ENCODE results near the gene EHD1. TPM values are rescaled to one million over a fixed set of nuclear protein-coding genes. Genes with fewer than 3 reads are reported as not detected.

Gene EHD1
- total RNA-seq, 1 donor from 2014 or later, result 357 TPM

- intact Hi-C loops (cut with micrococcal nuclease), result loop anchor here (2.0 to 10.0 kb wide), 4 partner anchors 34 to 420 kb away; partner anchors contain the start of genes CAPN1, MEN1 and POLA2
- Mint-ChIP-seq H3K4me1 (peaks cover 47% of the 10 kb centered on the region), H3K9me3 (no peaks in the 10 kb centered on the region), H3K36me3 (ENCODE audit: low read depth) (peaks cover 2% of the 10 kb centered on the region), H3K27me3 (no peaks in the 10 kb centered on the region), H3K4me3 (peak overlapping the region; percentile 78), H3K27ac (peak overlapping the region; percentile 74)
- no peak for TF ChIP-seq CTCF (IDR thresholded peaks at IDR 0.05)
- no peak for DNase-seq
- no peak for ATAC-seq (ENCODE audit: low read depth)
- ChIA-PET CTCF (interaction anchor here (0.9 to 12.6 kb wide), 10 partner anchors 11 to 157 kb away, joined by 4 to 310 read pairs (median 10); partner anchors contain the start of genes EHD1, RASGRP2 and SF1), POLR2A (interaction anchor here (0.8 to 27.6 kb wide), 6 partner anchors 19 to 417 kb away, joined by 4 to 1194 read pairs (median 8); partner anchors contain the start of genes EHD1, POLA2, RASGRP2 and SF1)
These were observed 33.2 kb downstream of the EHD1 start for GRCh38 chr11:64845129-64845775.

GRCh38 chr11:64844330-64845128, 33.9 kb downstream of the EHD1 start, which contains the start of gene CDC42BPG:
TSS of gene CDC42BPG (minus strand) at chr11:64844653. CDS start at chr11:64844569, 84 bp downstream.
- ATAC-seq (ENCODE audit: low read depth), result peak; percentile 58
- Mint-ChIP-seq H3K27ac (peak within 1 kb of the TSS; percentile 74), H3K9me3 (no peaks in the 10 kb centered on the region), H3K27me3 (no peaks in the 10 kb centered on the region), H3K4me3 (peak within 1 kb of the TSS; percentile 78), H3K36me3 (ENCODE audit: low read depth) (peaks cover 3% of the 10 kb centered on the region), H3K4me1 (peaks cover 40% of the 10 kb centered on the region)
- ChIA-PET CTCF (interaction anchor here (0.6 to 7.8 kb wide), 15 partner anchors 21 to 337 kb away, joined by 3 to 310 read pairs (median 4); partner anchors contain the start of genes ARL2, CAPN1, RASGRP2 and SF1), POLR2A (interaction anchor here (0.5 to 27.6 kb wide), 9 partner anchors 15 to 888 kb away, joined by 3 to 1194 read pairs (median 4); partner anchors contain the start of genes EHD1, POLA2, PPP2R5B and RASGRP2)
- intact Hi-C loops (cut with micrococcal nuclease), result loop anchor here (1.0 to 10.0 kb wide), 5 partner anchors 34 to 420 kb away; partner anchors contain the start of genes CAPN1, MEN1 and POLA2
- peak; percentile 73 for DNase-seq
- no peak for TF ChIP-seq CTCF (IDR thresholded peaks at IDR 0.05)

GRCh38 chr11:64843686-64844329, 34.6 kb downstream of the EHD1 start:
- H3K27ac Mint-ChIP-seq, result no peak overlapping the region
- intact Hi-C loops (cut with micrococcal nuclease), result loop anchor here (1.0 to 10.0 kb wide), 5 partner anchors 33 to 421 kb away; partner anchors contain the start of genes CAPN1, MEN1 and POLA2

More at GRCh38 chr11:64843686-64844329, 34.6 kb downstream of the EHD1 start:
- no peak for TF ChIP-seq CTCF (IDR thresholded peaks at IDR 0.05)
- peaks cover 7% of the 10 kb centered on the region for H3K36me3 Mint-ChIP-seq (ENCODE audit: low read depth)
- ChIA-PET POLR2A (interaction anchor here (0.5 to 27.6 kb wide), 8 partner anchors 15 to 888 kb away, joined by 3 to 1194 read pairs (median 4); partner anchors contain the start of genes EHD1, PPP2R5B, RASGRP2 and SF1), CTCF (interaction anchor here (0.6 to 7.8 kb wide), 14 partner anchors 22 to 338 kb away, joined by 3 to 310 read pairs (median 4); partner anchors contain the start of genes ARL2, CAPN1, RASGRP2 and SF1)
- DNase-seq (no peak), ATAC-seq (ENCODE audit: low read depth) (no peak)
- no peaks in the 10 kb centered on the region for H3K9me3 Mint-ChIP-seq
- H3K27me3 Mint-ChIP-seq, result no peaks in the 10 kb centered on the region
- peak overlapping the region; percentile 78 for H3K4me3 Mint-ChIP-seq
- peaks cover 33% of the 10 kb centered on the region for H3K4me1 Mint-ChIP-seq
